ENCODE results near the gene ZNF777. TPM values are rescaled to one million over a fixed set of nuclear protein-coding genes. Genes with fewer than 3 reads are reported as not detected.

The ZNF777 gene
- total RNA-seq, 1 donor from 2014 or later, result 6.6 TPM

- no peak for TF ChIP-seq CTCF (IDR thresholded peaks at IDR 0.05; ENCODE audit: insufficient read depth, low read length, severe bottlenecking)
- no peak overlapping the region for H3K4me3 ChIP-seq (ENCODE audit: low read depth, low read length)
- FAIRE-seq, result no peak
- no peaks in the 10 kb centered on the region for H3K27me3 ChIP-seq (ENCODE audit: control insufficient read depth, insufficient read depth, low read length)
- no peak for DNase-seq (ENCODE audit: low read depth)
- peaks cover 12% of the 10 kb centered on the region for H3K36me3 ChIP-seq (ENCODE audit: control insufficient read depth, insufficient read depth, low read length)
Measured at GRCh38 chr7:149431486-149432120, 29.3 kb downstream of the ZNF777 start.

- H3K4me3 ChIP-seq (ENCODE audit: low read depth, low read length), result no peak overlapping the region
- no peaks in the 10 kb centered on the region for H3K27me3 ChIP-seq (ENCODE audit: control insufficient read depth, insufficient read depth, low read length)
- no peak for DNase-seq (ENCODE audit: low read depth)
- FAIRE-seq, result no peak
- no peak for TF ChIP-seq CTCF (IDR thresholded peaks at IDR 0.05; ENCODE audit: insufficient read depth, low read length, severe bottlenecking)
- H3K36me3 ChIP-seq (ENCODE audit: control insufficient read depth, insufficient read depth, low read length), result peaks cover 10% of the 10 kb centered on the region
Measured at GRCh38 chr7:149430192-149430591, 30.7 kb downstream of the ZNF777 start.

- no peak overlapping the region for H3K4me3 ChIP-seq (ENCODE audit: low read depth, low read length)
- FAIRE-seq, result no peak
- DNase-seq (ENCODE audit: low read depth), result no peak
- peaks cover 10% of the 10 kb centered on the region for H3K36me3 ChIP-seq (ENCODE audit: control insufficient read depth, insufficient read depth, low read length)
- TF ChIP-seq CTCF (IDR thresholded peaks at IDR 0.05; ENCODE audit: insufficient read depth, low read length, severe bottlenecking), result no peak
- H3K27me3 ChIP-seq (ENCODE audit: control insufficient read depth, insufficient read depth, low read length), result no peaks in the 10 kb centered on the region
Measured at GRCh38 chr7:149427893-149428292, 33.0 kb downstream of the ZNF777 start.

- peaks cover 5% of the 10 kb centered on the region for H3K36me3 ChIP-seq (ENCODE audit: control insufficient read depth, insufficient read depth, low read length)
- no peaks in the 10 kb centered on the region for H3K27me3 ChIP-seq (ENCODE audit: control insufficient read depth, insufficient read depth, low read length)
- DNase-seq (ENCODE audit: low read depth) (no peak), FAIRE-seq (no peak)
- H3K4me3 ChIP-seq (ENCODE audit: low read depth, low read length), result no peak overlapping the region
- TF ChIP-seq CTCF (IDR thresholded peaks at IDR 0.05; ENCODE audit: insufficient read depth, low read length, severe bottlenecking), result no peak
Measured at GRCh38 chr7:149427096-149427680, 33.7 kb downstream of the ZNF777 start.

- DNase-seq (ENCODE audit: low read depth) (peak; percentile 4), FAIRE-seq (no peak)
- TF ChIP-seq CTCF (IDR thresholded peaks at IDR 0.05; ENCODE audit: insufficient read depth, low read length, severe bottlenecking), result no peak
- H3K36me3 ChIP-seq (ENCODE audit: control insufficient read depth, insufficient read depth, low read length), result no peaks in the 10 kb centered on the region
- H3K27me3 ChIP-seq (ENCODE audit: control insufficient read depth, insufficient read depth, low read length), result no peaks in the 10 kb centered on the region
- H3K4me3 ChIP-seq (ENCODE audit: low read depth, low read length), result peak overlapping the region; percentile 34
Measured at GRCh38 chr7:149423449-149424110, 37.3 kb downstream of the ZNF777 start.
